Panc1 (cell line): ENCODE results near the gene CDKAL1. TPM values are rescaled to one million over a fixed set of nuclear protein-coding genes. Genes with fewer than 3 reads are reported as not detected.

ENCODE experiments used
- ATAC-seq: fragments of 200-7000 bp; cut with Tn5 transposase; 2 replicates; pipeline ENCODE4 v1.9.1; 2020; ENCODE audit warnings: mild to moderate bottlenecking, moderate library complexity
- BruUV-seq: library from RNA; stranded (reverse); fragments of 400-500 nt; replicated peaks from 2 replicates; lab custom pipeline; 2021; lab: Mats Ljungman, UMichigan
- CTCF ChIA-PET: fragments of 300-600 bp; sonication (Branson Sonifier 250); formaldehyde crosslinking; loops from one replicate; lab custom pipeline; 2022; ENCODE audit warnings: antibody characterized with exemption; lab: Charles Lee
- POLR2A ChIA-PET: fragments of 300-600 bp; sonication (Branson Sonifier 250); formaldehyde crosslinking; loops from one replicate; lab custom pipeline; 2022; ENCODE audit warnings: antibody characterized with exemption; lab: Charles Lee
- DNase-seq: peaks from one replicate; pipeline ENCODE4 v3.0.0-alpha.2; 2010; ENCODE audit warnings: low read depth, low spot score
- H3K27ac ChIP-seq: 2 replicates; pipeline ENCODE4 v1.5.1; 2011; ENCODE audit warnings: mild to moderate bottlenecking, low read length, inconsistent platforms
- H3K27me3 ChIP-seq: fragments of 200-500 bp; sonication (Bioruptor generic); 2 replicates; pipeline ENCODE4 v1.6.0; 2014; ENCODE audit warnings: low read length, inconsistent platforms; ENCODE audit not compliant: control insufficient read depth, insufficient read depth
- H3K36me3 ChIP-seq: fragments of 200-500 bp; sonication (Bioruptor generic); 2 replicates; pipeline ENCODE4 v1.5.1; 2014; ENCODE audit warnings: inconsistent platforms, mild to moderate bottlenecking, low read length, moderate library complexity; ENCODE audit not compliant: control insufficient read depth, insufficient read depth
- H3K4me1 ChIP-seq: 2 replicates; pipeline ENCODE4 v1.5.1; 2011; ENCODE audit warnings: inconsistent platforms, mild to moderate bottlenecking, low read length, moderate library complexity; ENCODE audit not compliant: control insufficient read depth, insufficient read depth
- H3K4me3 ChIP-seq, 2 experiments: 2 replicates each; pipeline ENCODE4 v1.5.1; 2011 to 2012; ENCODE audit warnings: low read depth in 2 of 2, low read length in 2 of 2, mild to moderate bottlenecking in 2 of 2, inconsistent platforms in 1 of 2, moderate library complexity in 1 of 2
- H3K9me3 ChIP-seq: fragments of 200-500 bp; sonication (Bioruptor generic); 2 replicates; pipeline ENCODE4 v1.5.1; 2014; ENCODE audit warnings: low read depth, mild to moderate bottlenecking, inconsistent platforms, low read length, moderate library complexity; ENCODE audit not compliant: control insufficient read depth, insufficient read depth
- POLR2AphosphoS5 ChIP-seq: IDR thresholded peaks from 2 replicates; pipeline ENCODE4 v1.6.1; 2012; ENCODE audit warnings: mild to moderate bottlenecking, low read depth, low read length, moderate library complexity
- REST ChIP-seq, 2 experiments: IDR thresholded peaks; 2 replicates each; pipeline ENCODE4 v1.6.1; 2011 to 2012; ENCODE audit warnings: low read depth in 2 of 2, control low read depth in 1 of 2, low read length in 1 of 2, mild to moderate bottlenecking in 1 of 2, moderate library complexity in 1 of 2; ENCODE audit not compliant: insufficient read depth in 1 of 2
- SIN3A ChIP-seq: IDR thresholded peaks from 2 replicates; pipeline ENCODE4 v1.6.1; 2012; ENCODE audit warnings: low read depth, mild to moderate bottlenecking, low read length, moderate library complexity, borderline replicate concordance; ENCODE audit not compliant: insufficient read depth
- TCF7L2 ChIP-seq: IDR thresholded peaks from 2 replicates; pipeline ENCODE4 v1.6.1; 2011; ENCODE audit warnings: mild to moderate bottlenecking, low read depth, low read length, inconsistent platforms
- in situ Hi-C: cut with HindIII; loops from 2 replicates; pipeline ENCODE4 v1.10.0; 2016; ENCODE audit warnings: low sequenced_read_pairs, low pct_unique_long_range_greater_than_20kb
- intact Hi-C: fragments of 100-400 bp; cut with micrococcal nuclease; formaldehyde crosslinking; loops from one replicate; pipeline ENCODE4 v1.10.0; 2022; ENCODE audit not compliant: unreplicated experiment
- total RNA-seq: library from RNA; stranded (reverse); gene quantifications from one replicate; pipeline ENCODE4 v1.2.1, GENCODE V29; 2021; ENCODE audit not compliant: unreplicated experiment
- TF ChIP-seq, protein P1 (sequence below): fragments of 450-650 bp; IDR thresholded peaks from 2 replicates; pipeline ENCODE4 v1.5.1; 2017; ENCODE audit warnings: mild to moderate bottlenecking

CDKAL1 gene
- total RNA-seq, 1 experiment from 2014 or later, result 14.5 TPM

- in situ Hi-C loops, result no loop called here
- no TSS peak for BruUV-seq
- no peak overlapping the region; the same call in 1 of the 2 replicates for H3K27ac ChIP-seq
- no peak for ATAC-seq
- no peaks in the 10 kb centered on the region for H3K4me1 ChIP-seq
- H3K36me3 ChIP-seq, result no peaks in the 10 kb centered on the region
- no peak overlapping the region for H3K4me3 ChIP-seq
- no peak for DNase-seq
- ChIA-PET CTCF (no interaction called here), POLR2A (no interaction called here)
- intact Hi-C loops, result no loop called here
- no peaks in the 10 kb centered on the region for H3K9me3 ChIP-seq
- no peak for TF ChIP-seq POLR2AphosphoS5
- no peak for TF ChIP-seq SIN3A
- TF ChIP-seq, protein P1, sequence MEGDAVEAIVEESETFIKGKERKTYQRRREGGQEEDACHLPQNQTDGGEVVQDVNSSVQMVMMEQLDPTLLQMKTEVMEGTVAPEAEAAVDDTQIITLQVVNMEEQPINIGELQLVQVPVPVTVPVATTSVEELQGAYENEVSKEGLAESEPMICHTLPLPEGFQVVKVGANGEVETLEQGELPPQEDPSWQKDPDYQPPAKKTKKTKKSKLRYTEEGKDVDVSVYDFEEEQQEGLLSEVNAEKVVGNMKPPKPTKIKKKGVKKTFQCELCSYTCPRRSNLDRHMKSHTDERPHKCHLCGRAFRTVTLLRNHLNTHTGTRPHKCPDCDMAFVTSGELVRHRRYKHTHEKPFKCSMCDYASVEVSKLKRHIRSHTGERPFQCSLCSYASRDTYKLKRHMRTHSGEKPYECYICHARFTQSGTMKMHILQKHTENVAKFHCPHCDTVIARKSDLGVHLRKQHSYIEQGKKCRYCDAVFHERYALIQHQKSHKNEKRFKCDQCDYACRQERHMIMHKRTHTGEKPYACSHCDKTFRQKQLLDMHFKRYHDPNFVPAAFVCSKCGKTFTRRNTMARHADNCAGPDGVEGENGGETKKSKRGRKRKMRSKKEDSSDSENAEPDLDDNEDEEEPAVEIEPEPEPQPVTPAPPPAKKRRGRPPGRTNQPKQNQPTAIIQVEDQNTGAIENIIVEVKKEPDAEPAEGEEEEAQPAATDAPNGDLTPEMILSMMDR, result no peak
- TF ChIP-seq TCF7L2, result no peak
- no peak for TF ChIP-seq REST (IDR thresholded peaks at IDR 0.05; ENCODE audit: insufficient read depth in 1 of 2, low read depth in 2 of 2, low read length in 1 of 2)
- no peaks in the 10 kb centered on the region for H3K27me3 ChIP-seq
Measured at GRCh38 chr6:21045135-21045700, 511.0 kb downstream of the CDKAL1 start.

- ChIA-PET POLR2A (no interaction called here), CTCF (no interaction called here)
- ATAC-seq (no peak), DNase-seq (no peak)
- TF ChIP-seq, protein P1, result no peak
- TF ChIP-seq TCF7L2 (no peak), REST (IDR thresholded peaks at IDR 0.05; ENCODE audit: insufficient read depth in 1 of 2, low read depth in 2 of 2, low read length in 1 of 2) (no peak), POLR2AphosphoS5 (no peak), SIN3A (no peak)
- Histone ChIP-seq H3K4me3 (no peak overlapping the region), H3K27me3 (no peaks in the 10 kb centered on the region), H3K27ac (no peak overlapping the region), H3K4me1 (no peaks in the 10 kb centered on the region), H3K9me3 (no peaks in the 10 kb centered on the region), H3K36me3 (no peaks in the 10 kb centered on the region)
- BruUV-seq, result no TSS peak
- intact Hi-C loops (no loop called here), in situ Hi-C loops (no loop called here)
Measured at GRCh38 chr6:21046276-21046675, 512.0 kb downstream of the CDKAL1 start.
